ENCODE measurements around the gene COX17.
"Not testable (repeated sequence)": the region's sequence is repeated elsewhere in the genome, so short reads cannot be mapped to it uniquely, and the experiment has no call there.

Gene COX17

DNA sequence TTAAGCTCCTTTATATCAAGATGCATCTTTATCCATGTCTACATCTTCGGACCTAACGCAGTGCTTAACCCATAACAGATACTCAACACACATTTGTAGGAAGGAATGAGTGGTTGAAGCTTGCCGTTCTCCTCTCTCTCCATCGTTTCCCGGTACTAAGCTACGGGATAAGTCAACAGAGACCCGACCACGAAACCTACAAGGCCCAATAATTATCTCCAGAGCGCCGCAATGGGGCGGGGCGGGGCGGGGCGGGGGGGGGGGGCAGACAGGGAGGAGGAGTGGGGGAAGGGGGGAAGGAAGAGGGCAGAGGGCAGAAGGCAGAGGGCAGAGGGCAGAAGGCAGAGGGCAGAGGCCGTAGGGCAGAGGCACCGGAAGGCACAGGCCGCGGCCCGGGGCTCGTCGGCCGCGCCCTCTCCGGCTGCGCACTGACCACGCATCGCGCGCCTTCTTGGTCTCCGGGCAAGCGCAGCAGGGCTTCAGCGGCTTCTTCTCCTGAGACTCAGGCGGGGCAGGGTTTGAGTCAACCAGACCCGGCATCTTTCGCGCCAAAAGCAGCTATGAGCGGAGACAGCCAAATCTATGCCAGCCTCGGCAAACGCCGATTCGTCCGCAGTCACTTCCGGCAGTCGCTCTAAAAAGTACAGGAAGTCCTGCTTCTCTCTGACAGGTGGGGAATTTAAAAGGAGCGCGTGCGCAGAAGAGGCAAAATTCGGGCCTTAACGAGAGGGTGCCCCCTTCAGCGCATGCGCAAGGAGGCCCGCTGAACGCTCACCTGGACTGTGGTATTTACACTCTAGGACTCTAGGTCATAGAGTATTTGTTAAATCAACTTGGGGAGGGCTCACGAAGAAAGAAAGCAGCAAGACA lies at the start of gene COX17:
TSS of gene COX17 (minus strand) at position 636 of the 870 bp plus-strand sequence. CDS start at position 540, 96 bp downstream.
- peak; percentile 98 for DNase-seq

DNA sequence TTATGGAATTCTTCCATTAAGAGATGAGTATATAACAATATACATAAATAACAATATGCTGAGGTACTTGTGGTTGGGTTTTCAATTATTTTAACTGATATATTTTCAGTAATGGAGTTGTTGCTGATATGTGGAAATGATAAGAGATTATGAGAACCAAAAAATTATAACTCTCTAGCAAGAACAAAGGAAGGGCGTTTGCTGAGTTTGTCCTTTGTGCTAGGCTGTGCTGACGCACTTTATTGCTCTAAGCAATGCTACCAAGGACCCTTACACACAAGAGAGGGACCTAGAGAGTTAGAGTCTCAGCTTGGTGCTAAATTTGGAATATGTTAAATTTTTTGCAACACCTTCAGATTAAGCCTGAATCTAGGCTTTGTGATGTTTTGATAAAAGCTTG lies 49.7 kb upstream of the COX17 start:
- DNase-seq, result no peak

- DNase-seq, result no peak
Measured at GRCh38 chr3:119723022-119723421, 45.8 kb upstream of the COX17 start.

GRCh38 chr3:119717520-119717919 lies 40.3 kb upstream of the COX17 start:
- no peak for DNase-seq

- DNase-seq, result no peak
Measured at GRCh38 chr3:119716998-119717397, 39.8 kb upstream of the COX17 start.

DNA sequence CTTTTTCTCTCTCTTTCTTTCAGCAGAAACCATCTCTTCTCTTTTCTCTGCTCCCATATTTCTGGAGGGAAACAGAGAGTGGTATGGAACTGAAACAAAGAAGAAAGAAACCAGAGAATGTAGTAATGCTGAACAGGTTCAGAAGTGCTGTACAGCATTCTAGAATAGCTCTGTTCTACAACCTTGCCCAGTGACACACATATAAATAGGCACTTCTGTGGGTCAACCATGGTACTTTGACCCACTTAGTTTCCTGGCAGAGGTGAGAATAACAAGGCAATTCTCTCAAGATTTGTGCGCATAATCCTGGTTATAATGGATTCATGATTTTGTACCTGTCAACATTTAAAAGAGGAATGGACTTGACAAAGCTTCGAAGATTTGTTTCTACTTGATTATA lies 37.9 kb upstream of the COX17 start:
- DNase-seq, result no peak

DNA sequence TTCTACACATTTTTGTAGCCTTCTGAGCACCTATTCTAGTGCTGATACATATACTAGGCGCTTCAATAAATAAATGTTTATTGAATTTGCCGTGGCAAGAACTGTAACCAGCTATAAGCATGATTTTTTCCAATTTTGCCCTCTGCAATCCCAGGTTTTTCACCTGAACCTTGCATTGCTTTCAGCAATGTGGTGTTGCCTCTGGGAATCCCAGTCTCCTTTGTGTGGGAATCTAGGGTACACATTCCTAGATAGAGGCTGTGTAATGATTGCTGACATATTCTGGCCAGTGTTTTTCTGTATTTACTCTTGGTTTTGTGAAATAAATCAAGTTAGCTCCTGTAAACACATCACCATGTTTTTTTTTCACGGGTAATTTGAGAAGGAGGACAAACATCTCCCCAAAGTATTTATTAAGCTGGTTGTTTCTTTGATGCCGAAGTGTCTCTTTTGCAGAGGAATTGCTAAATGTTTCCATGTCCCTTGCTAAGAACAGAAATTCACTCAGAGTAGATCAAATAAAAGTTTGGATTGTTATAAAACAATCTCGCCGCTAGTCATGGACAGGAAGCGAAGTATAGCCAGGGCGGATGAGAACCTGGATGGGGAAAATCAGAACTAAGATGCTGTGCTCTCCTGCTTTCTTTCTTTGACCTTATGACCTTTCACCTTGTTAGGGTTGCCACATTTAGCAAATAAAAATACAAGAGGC lies 26.8 kb upstream of the COX17 start:
- no peak for DNase-seq

- peak; percentile 93 for DNase-seq
Measured at GRCh38 chr3:119702530-119703527, 25.6 kb upstream of the COX17 start, which contains the start of gene CFAP91. Gene CFAP91 (plus strand): TSS chr3:119703022. CDS start chr3:119703099, 77 bp downstream.

- DNase-seq, result no peak
Measured at GRCh38 chr3:119700920-119701734, 23.9 kb upstream of the COX17 start.

DNA sequence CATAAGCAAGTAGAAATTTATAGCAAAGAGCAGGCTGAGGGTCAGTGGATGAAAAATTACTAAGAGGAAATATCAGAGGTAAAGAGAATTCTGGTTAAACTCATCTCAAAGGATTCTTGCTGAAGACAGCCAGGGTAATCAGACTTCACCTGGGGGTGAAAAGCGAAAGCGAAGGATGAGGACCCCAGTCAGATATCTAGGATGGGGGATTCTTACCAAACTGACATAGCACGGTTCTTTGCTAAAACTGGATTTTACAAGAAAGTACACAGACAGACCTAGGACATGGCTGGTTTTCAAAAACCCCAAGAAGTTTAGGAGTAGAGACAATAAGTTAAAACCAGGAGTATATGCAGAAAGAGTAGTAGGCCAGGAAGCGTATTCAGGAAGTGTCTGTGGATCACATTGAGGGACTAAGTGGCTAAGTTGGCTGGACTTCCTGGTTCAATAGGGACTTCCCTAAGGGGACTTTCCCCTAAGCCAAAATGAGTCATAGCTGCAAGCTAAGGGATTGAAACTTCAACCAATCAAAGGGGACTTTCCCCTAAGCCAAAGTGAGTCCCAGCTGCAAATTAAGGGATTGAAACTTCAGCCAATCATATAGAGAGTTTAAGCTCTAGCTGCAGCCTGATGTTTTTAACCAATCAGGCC lies 23.2 kb upstream of the COX17 start:
- no peak for DNase-seq

- no peak for DNase-seq
Measured at GRCh38 chr3:119697394-119697793, 20.2 kb upstream of the COX17 start.

DNA sequence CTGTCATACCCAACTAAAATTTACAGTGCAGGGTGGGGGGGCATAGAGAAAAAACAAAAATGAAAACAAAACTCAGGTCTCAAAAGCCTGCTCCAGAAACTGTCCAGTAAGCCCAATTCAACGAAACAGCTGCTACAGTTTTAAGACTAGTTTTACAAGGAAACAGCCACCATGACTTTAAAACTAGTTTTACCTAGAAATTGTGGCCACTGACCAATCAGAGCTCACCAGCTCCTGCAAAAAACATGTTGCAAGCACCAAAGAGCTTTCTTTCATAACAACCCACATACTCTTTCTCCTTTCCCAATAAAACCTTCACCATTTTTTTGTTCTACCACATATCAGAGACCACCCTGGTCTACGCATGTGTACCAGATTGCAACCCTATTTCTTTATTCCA lies 18.3 kb upstream of the COX17 start:
- no peak for DNase-seq

GRCh38 chr3:119690043-119690656 lies 12.9 kb upstream of the COX17 start:
- DNase-seq, result no peak

- no peak for DNase-seq
Measured at GRCh38 chr3:119683421-119683820, 6.2 kb upstream of the COX17 start.

- no peak for DNase-seq
Measured at GRCh38 chr3:119681279-119681678, 4.1 kb upstream of the COX17 start.

- DNase-seq, result no peak
Measured at GRCh38 chr3:119679874-119680273, 2.7 kb upstream of the COX17 start.

- DNase-seq, result not testable (repeated sequence)
Measured at GRCh38 chr3:119678209-119678608, 1.0 kb upstream of the COX17 start.

- no peak for DNase-seq
Measured at GRCh38 chr3:119677641-119677934, 382 bp upstream of the COX17 start.

- DNase-seq, result no peak
Measured at GRCh38 chr3:119676020-119676419, 1.2 kb downstream of the COX17 start.

DNA sequence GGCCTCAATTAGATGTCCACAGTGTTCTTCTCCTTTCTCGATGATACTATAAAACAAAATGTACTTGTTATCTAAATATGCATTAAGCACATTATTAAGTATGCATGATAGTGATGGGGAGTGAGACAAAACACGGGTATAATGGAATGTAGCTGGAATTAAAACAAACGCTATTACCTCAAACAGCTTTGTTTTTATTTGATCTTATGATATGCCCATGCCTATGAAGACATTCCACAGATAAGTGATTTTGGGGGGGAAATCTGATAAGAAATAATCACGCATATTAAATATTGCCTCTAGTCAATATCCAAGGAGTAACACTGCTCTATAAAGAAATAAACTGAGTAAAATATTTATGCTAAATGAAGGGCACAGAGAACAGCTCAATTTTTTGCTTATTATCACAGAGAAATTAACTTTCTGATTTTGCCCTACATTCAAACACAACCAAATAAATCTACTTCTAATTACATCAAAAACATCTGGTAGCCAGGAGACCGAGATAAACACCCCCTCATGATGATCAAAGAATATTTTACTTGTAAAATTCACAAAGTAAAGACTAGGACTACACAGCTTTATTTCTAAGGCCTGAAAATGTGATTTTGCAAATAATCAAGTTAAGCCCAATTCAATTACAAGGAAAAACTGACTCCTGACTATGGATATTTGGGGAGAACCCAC lies 1.9 kb downstream of the COX17 start:
- DNase-seq, result no peak

Measured in activated effector memory CD4-positive, alpha-beta T cell treated with anti-CD3 and anti-CD28 coated beads, Interleukin-2, amount 50 U/mL, for 16 hours (primary cell).